Mucosa of stomach (tissue), 1 donor: Measurements from ENCODE around the gene BAZ2A.
"Not testable (repeated sequence)": the region's sequence is repeated elsewhere in the genome, so short reads cannot be mapped to it uniquely, and the experiment has no call there.

Source experiments
- H3K27me3 ChIP-seq: one replicate; pipeline ENCODE4 v1.7.0; 2013; ENCODE audit warnings: mild to moderate bottlenecking, low read length; ENCODE audit not compliant: control insufficient read depth, insufficient read depth
- H3K36me3 ChIP-seq: one replicate; pipeline ENCODE4 v1.7.0; 2013; ENCODE audit warnings: low read length; ENCODE audit not compliant: control insufficient read depth, insufficient read depth
- H3K4me1 ChIP-seq: one replicate; pipeline ENCODE4 v1.7.0; 2013; ENCODE audit warnings: mild to moderate bottlenecking, low read length; ENCODE audit not compliant: control insufficient read depth, insufficient read depth
- H3K4me3 ChIP-seq: one replicate; pipeline ENCODE4 v1.7.0; 2013; ENCODE audit warnings: low read length
- H3K9ac ChIP-seq: one replicate; pipeline ENCODE4 v1.7.0; 2013; ENCODE audit warnings: mild to moderate bottlenecking, low read length, moderate library complexity
- H3K9me3 ChIP-seq: one replicate; pipeline ENCODE4 v1.7.0; 2013; ENCODE audit warnings: mild to moderate bottlenecking, low read length, moderate library complexity; ENCODE audit not compliant: control insufficient read depth
- donor health status: Pancreatic carcinoma.

BAZ2A gene

DNA sequence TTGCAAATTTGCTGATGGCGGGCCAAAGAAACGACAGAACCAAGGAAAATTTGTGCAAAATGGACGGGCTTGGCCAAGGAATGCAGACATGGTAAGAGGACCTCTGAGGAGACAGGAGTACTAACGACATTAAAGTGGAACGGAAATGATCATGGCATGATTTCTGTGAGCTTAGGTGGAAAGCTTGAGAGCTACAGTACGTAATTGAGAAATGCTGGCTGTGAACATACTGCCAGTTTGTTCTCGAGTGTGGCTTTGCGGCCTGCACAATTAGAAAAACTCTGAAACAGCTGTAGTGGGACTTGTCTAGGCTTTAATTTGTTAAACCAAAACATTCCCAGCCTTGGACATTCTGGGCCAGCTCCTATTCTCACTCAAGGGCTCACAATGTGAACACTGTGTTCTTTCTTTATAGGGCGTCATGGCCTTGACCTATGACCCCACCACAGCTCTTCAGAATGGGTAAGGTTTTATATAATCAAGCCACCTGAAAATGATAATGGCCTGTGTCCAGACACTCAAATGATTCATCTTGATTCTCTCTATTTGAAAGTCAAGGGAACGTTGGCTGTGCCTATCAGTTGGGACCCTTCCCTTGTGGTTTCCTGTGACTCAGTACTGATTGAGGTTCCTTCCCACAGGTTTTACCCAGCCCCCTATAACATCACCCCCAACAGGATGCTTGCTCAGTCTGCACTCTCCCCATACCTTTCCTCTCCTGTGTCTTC is 48.5 kb downstream of the BAZ2A start:
- H3K27me3 ChIP-seq = no peaks in the 10 kb centered on the region
- H3K9me3 ChIP-seq = no peaks in the 10 kb centered on the region
- H3K36me3 ChIP-seq = peaks cover 8% of the 10 kb centered on the region
- H3K9ac ChIP-seq = no peak overlapping the region
- H3K4me1 ChIP-seq = no peaks in the 10 kb centered on the region
- no peak overlapping the region for H3K4me3 ChIP-seq

DNA sequence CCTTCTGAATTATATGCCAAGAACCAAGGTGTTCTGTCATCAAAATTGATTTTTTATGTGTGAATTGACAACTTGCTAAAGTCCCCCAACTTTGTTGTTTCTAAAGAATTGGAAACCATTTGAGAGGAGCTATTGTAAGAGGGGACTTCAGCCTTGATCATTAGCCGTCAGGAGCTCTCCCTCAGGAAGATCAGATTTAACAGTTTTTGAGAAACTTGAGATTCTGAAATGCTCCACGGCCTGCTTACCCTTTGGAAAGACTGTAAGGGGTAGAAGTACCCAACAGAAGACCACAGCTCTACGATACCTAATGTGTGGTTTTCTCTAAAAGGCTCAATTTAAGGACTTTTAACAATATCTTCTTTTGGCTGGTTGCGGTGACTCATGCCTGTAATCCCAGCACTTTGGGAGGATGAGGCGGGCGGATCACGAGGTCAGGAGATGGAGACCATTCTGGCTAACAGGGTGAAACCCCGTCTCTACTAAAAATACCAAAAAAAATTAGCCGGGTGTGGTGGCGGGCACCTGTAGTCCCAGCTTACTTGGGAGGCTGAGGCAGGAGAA is 51.1 kb downstream of the BAZ2A start:
- H3K4me3 ChIP-seq = no peak overlapping the region
- peaks cover 6% of the 10 kb centered on the region for H3K36me3 ChIP-seq
- no peaks in the 10 kb centered on the region for H3K9me3 ChIP-seq
- no peaks in the 10 kb centered on the region for H3K4me1 ChIP-seq
- H3K27me3 ChIP-seq = no peaks in the 10 kb centered on the region
- H3K9ac ChIP-seq = no peak overlapping the region

- H3K4me3 ChIP-seq, H3K9me3 ChIP-seq, H3K36me3 ChIP-seq, H3K27me3 ChIP-seq, H3K9ac ChIP-seq, H3K4me1 ChIP-seq: not testable (repeated sequence)
These were observed 52.9 kb downstream of the BAZ2A start for GRCh38 chr12:56577248-56577647.

DNA sequence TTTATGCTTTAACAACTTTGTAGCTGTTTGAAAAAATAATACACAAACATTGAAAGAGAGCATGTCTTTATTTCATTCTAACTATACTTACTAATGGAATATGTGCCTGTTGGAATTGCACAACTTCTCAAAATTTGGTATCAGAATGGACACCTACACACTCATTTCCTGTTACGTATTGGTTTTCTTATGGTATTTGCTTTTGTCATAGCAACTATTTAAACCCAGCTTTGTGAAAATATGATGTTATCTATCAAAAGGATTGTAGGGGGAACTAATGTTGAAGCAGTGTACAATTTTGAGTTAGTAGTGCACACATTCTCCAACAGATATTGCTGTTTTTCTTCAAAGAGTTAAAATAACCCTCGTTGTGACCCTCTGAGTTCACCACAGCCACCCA is 55.9 kb downstream of the BAZ2A start:
- no peaks in the 10 kb centered on the region for H3K27me3 ChIP-seq
- H3K9ac ChIP-seq = no peak overlapping the region
- H3K4me1 ChIP-seq = peaks cover 6% of the 10 kb centered on the region
- H3K9me3 ChIP-seq = no peaks in the 10 kb centered on the region
- H3K4me3 ChIP-seq = no peak overlapping the region
- no peaks in the 10 kb centered on the region for H3K36me3 ChIP-seq

DNA sequence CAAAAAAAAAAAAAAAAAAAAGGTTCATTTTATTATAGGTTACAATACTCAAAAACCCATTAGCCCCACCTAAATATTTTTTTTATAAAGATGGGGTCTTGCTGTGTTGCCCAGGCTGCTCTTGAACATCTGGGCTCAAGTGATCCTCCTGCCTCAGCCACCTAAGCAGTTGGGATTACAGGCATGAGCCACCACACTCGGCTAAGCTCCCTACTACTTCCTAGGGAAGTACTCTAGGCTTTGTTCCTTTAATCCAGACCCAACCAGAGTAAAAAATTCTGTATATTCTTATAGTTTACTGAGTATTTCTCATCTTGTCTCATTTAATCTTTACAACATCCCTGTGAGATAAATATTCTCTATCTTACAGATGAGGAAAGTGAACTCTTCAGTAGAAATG is 57.8 kb downstream of the BAZ2A start:
- no peaks in the 10 kb centered on the region for H3K9me3 ChIP-seq
- no peak overlapping the region for H3K4me3 ChIP-seq
- no peaks in the 10 kb centered on the region for H3K36me3 ChIP-seq
- no peaks in the 10 kb centered on the region for H3K27me3 ChIP-seq
- H3K4me1 ChIP-seq = peaks cover 6% of the 10 kb centered on the region
- H3K9ac ChIP-seq = no peak overlapping the region

GRCh38 chr12:56571121-56571520 is 59.0 kb downstream of the BAZ2A start:
- Histone ChIP-seq H3K9ac (no peak overlapping the region), H3K9me3 (no peaks in the 10 kb centered on the region), H3K36me3 (no peaks in the 10 kb centered on the region), H3K4me3 (no peak overlapping the region), H3K4me1 (peaks cover 6% of the 10 kb centered on the region), H3K27me3 (no peaks in the 10 kb centered on the region)

- Histone ChIP-seq H3K36me3 (no peaks in the 10 kb centered on the region), H3K27me3 (no peaks in the 10 kb centered on the region), H3K4me1 (peaks cover 11% of the 10 kb centered on the region), H3K4me3 (no peak overlapping the region), H3K9ac (no peak overlapping the region), H3K9me3 (no peaks in the 10 kb centered on the region)
These were observed 62.0 kb downstream of the BAZ2A start for GRCh38 chr12:56568146-56568545.

GRCh38 chr12:56565510-56566101 is 64.5 kb downstream of the BAZ2A start:
- Histone ChIP-seq H3K9me3 (no peaks in the 10 kb centered on the region), H3K27me3 (no peaks in the 10 kb centered on the region), H3K36me3 (no peaks in the 10 kb centered on the region), H3K4me3 (no peak overlapping the region), H3K4me1 (peaks cover 11% of the 10 kb centered on the region), H3K9ac (no peak overlapping the region)

GRCh38 chr12:56551070-56551469 is 79.1 kb downstream of the BAZ2A start:
- Histone ChIP-seq H3K4me3 (no peak overlapping the region), H3K9me3 (no peaks in the 10 kb centered on the region), H3K9ac (no peak overlapping the region), H3K4me1 (no peaks in the 10 kb centered on the region), H3K36me3 (no peaks in the 10 kb centered on the region), H3K27me3 (no peaks in the 10 kb centered on the region)

GRCh38 chr12:56546680-56547079 is 83.4 kb downstream of the BAZ2A start:
- Histone ChIP-seq H3K9me3 (no peaks in the 10 kb centered on the region), H3K9ac (no peak overlapping the region), H3K4me1 (no peaks in the 10 kb centered on the region), H3K4me3 (no peak overlapping the region), H3K36me3 (no peaks in the 10 kb centered on the region), H3K27me3 (no peaks in the 10 kb centered on the region)
